Ramos (cell line): ENCODE data around the gene IKZF1.

Experiments used
- in situ Hi-C: fragments of 300-500 bp; cut with MboI; formaldehyde crosslinking; loops from one replicate; pipeline ENCODE4 v1.14.3; 2022; ENCODE audit warnings: low sequenced_read_pairs; ENCODE audit not compliant: unreplicated experiment

The IKZF1 gene

DNA sequence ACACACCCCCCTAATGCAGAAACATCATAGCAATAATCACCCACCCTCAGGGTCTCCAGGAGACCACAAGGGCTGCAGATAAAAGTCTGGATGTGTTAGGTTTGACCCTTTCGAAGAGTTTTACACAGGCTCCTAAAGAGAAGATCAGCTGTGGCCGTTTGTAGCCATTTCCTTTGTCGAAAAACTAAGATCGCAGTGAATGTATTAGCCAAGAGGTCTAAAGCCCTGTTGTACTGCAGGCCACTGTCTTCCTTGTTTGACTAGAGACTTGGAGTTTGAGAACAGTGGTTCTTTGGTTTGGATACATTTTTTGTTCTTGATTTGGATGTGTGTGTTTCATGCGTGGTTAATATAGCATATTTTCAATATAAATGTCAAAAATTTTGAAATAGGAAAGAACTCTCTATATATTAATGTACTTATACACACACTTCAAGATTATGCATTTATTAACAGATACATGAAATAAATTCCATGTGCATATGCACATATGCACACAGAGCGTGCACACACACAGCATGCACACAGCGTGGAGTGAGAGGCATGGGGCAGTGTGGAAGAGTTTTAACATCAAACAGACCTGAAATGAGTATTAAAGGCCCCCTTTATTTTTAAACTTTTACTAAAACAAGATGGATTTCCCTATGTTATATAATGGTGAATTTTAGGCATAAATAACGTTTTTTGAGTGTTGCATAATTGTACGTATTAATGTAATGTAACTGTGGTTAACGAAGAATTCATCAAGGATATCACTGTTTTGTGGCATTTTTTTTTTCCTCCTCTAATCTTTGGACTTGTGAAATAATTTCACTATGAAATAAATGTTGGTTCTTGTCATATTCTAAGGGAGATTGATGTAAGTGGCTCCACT is 2.2 kb downstream of the IKZF1 start:
- in situ Hi-C loops: loop anchor here (10.0 kb wide), 1 partner anchor 162 kb away; no protein-coding TSS in a partner anchor

DNA sequence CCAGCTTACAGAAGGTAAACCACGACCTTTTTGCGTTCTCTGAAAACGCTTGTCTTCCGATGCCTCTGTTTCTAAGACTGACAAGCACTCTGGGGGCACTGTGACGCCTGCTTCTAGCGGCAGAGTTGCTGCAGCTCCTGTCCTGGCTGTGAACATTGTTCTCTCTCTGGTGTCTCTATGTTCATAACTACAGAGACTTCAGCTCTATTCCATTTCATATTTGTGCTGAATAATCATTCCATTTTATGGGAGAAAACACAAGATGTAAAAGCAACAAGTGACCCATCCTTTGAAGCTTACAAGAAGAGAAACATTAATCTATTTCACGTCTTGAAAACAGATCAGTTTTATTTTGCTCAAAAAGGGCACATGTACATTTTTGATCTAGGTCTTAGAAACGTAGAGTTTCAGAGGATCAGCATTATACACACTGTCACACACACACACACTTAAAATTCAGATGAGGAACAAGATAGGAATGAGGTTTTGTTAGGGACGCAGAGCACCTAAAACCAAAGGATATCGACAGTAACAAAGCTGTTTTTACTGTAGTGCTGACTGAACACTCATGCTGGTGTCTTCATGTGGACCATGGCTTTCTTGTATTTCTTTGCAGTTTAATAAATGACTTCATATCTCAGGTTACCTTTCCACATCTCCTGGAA is 3.0 kb downstream of the IKZF1 start:
- in situ Hi-C loops: loop anchor here (10.0 kb wide), 1 partner anchor 163 kb away; no protein-coding TSS in a partner anchor

DNA sequence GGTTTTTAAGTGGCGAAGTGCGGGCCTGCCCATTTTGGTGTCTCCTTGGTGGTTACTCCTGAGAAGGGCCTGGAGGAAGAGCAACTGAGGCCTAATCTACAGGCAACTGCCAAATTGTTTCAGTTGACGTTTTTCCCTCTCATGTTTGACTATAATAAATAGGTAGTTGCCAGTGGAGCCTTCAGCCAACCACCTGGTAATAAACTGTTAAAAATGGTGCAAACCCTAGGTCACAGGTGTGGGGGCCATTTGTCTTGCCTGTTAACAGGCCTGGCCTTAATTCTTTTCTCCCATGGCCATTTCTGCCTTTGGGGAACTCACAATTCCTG is 3.7 kb downstream of the IKZF1 start:
- in situ Hi-C loops: loop anchor here (10.0 kb wide), 1 partner anchor 163 kb away; no protein-coding TSS in a partner anchor

DNA sequence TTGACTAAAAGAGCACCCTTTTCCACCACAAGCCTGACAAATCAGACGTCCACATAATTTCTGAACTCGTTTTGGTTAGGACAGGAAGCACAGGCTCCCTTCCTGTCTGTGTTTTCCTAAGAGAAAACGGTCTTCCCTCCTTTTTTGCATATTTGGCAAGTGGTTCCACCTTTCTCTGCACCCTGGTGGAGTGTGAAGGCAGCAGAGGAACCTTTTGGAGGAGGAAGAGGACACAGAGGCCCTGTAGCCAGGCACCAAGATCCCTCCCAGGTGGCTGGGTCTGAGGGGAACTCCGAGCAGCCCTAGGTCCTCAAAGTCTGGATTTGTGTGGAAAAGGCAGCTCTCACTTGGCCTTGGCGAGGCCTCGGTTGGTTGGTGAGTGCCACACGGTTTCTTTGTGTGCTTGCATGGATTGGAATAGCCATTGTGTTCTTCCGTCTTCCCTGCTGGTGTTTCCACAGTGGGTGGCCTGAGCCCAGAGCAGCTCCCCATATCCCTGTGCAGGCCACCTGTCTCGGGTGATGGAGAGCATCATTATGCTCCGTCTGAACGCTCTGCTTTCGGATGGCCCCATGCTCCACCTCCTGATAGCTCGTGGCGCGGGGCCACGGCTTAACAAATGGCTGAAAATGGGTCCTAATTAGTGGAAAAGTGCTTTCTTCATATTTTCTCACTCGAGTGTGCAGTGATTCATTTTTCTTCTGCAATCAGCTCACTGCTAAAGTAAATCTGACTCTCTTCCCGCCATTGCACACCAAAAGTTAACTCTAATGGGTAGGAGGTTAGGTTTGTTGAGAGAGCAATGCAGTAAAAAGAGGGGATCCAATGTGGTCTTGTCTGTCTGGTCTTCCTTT is 4.2 kb downstream of the IKZF1 start:
- in situ Hi-C loops: loop anchor here (10.0 kb wide), 1 partner anchor 164 kb away; no protein-coding TSS in a partner anchor

DNA sequence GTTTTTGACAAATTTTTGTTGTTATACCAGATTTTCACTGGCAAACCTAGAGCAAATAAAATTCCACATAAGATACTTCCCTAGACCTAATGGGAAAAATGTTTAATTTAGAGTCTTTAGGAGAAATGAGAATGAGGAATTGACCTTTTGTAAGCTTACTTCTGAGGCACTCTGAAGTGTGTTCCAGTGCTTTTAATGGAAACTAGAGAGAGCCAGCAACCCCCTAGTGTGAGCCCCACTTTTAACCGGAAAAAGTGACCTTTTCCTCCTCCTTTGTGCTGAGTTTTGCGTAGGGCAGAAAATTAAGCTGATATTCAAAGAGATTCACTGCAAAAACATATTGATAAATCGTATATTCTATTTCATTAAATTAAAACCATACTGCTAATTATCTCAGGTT is 5.2 kb downstream of the IKZF1 start:
- in situ Hi-C loops: loop anchor here (10.0 kb wide), 1 partner anchor 165 kb away; no protein-coding TSS in a partner anchor

DNA sequence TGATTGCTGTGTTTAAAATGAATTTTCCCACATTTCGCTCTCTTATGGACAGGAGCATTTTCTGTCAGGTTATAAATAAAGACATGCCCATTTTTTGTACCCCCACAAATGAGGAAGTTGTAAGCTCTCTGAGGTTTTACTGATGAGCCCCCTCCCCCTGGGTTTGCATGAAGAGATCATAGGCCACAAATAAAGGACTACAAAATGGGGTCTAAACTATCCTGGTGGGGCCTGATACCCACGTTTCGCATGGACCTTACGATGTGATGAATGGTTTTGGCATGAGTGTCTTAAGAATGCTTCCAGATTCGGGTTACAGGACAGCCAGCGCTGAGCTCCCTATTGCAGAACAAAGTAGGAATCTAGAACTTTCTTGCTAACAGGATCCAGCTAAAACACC is 5.8 kb downstream of the IKZF1 start:
- in situ Hi-C loops: no loop called here

DNA sequence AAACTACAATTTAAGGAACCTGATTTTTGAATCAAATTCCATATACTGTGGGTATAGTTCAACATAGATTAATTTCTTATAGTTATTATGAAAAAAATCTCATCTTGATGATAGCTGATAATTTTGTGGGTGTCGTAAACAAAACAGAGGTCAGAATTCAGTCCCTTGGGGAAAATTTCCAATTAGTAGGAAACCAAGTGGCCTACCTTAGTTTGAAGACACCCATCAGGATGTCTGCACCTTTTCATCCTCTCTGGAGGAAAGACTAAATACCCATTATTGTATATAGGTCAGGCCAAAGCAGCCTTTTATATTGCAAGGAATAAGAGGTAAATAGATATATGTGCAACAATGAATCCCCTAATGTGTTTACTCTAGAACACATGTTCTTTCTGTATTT is 6.4 kb downstream of the IKZF1 start:
- in situ Hi-C loops: no loop called here

DNA sequence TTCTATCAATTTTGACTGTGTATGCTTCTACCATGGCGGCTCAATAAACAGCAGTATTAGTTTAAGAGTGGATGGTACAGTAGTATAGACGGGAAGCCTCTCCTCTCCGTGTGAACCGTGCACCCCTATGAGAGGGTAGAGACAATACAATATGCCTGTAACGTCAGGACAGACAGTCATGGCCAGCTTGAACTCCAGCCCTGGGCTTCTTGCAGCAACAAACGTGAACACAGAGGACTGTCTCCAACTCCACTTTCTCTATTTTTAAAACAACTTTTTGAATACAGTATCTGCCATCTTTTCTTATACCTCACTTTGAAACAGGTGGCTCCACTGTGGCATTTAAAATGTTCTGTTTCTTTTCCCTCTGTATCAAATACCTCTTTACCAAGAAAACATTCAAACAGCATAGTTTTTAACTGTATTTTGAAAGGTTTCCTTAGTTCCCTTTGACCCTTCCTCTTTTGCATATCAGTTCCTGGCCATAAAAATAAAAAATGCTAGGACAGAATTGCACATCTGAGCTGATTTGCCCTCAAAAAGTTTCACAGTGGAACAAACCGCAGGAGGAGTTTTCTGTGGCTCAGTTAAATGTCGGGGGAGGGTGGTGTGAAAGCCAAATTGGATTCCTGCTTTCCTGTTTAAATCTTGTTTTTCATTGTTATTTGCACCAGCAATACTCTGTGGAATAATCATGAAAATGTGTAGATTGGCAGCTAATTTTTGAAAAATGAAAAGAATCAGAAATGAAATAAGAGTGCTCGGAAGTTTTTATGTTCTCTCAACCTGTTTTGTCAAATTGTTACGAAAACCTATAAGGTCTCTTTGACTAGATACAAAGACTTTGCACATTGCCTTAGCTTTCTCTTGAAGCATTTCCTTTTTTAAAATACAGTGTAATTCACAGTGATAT is 8.0 kb downstream of the IKZF1 start:
- in situ Hi-C loops: no loop called here

DNA sequence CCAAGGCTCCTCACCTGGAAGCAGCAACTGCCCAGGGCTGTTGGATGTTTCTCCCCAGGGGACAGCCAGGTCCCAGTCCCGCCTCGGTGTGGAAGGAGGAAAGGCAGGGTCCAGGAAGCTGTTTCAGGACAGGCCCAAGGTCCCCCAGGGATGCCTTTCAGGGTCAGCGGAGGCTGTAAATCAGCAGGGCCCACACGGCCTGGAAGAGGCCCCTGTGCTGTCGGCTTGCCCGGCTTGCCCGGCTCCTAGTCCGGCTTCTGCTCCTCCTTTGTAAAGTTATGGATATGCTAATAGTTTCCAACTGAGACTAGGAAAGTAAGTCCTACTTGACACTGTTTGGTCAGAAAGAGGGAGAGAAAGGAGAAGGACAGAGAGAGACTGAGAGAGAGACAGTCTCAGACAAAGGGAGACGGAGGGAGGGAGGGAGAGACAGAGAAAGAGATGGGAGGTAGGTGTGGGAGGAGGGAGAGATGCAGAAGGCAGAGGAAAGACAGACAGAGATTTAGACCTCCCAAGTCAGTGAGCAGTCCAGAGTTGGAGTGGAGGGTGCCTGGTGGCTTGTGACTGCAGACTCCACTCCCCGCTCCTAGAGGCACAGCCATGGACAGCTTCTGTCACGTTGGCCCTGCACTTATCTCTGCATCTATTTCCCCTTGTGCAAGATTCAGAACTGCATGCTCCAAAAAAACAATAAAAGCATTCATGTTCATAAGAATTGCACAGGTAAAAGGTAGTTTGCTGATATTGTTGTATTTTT is 10.5 kb downstream of the IKZF1 start:
- in situ Hi-C loops: no loop called here

DNA sequence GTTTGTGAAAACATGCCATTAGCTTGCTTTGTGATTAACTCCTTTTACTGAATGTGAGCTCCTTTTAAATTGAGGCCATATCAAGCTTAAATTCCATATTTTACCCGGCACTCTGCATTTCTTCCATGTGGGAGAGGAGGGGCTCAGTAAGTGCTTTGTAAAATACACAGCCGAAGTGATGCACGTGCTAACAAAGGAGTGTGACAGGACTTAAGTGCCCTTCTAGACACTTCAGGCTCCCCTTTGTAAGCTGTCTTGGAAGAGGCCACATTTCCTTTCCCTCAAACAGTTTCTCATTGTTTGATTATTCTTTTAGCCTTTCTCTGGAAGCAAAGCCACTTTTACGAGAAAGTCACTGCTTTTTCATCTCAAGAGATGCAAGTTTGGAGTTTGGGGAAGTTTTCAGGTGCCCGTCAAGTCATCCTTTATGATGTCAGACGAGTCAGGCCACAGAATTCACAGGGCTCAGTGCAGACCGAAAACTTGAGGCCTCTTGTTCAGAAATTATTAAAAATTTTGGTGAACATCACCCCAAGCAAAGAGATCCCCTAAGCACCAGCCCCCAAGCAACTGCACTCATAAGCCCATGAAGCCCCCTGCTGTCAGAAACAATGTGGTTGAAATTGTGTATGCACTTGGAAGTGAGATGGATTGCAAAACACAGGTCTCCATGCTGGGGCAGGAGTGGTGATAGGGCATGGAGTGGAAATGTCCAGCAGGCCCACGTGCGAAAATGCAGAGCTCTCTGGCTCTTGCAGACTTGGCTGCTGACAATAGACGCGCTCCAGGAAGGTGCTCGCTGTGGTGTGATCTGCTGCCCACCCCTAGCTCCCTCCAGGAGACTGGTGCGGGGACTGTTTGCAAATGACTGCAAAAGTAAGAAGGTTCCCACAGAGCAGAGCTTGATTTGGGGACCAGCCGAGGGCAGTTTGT is 11.5 kb downstream of the IKZF1 start:
- in situ Hi-C loops: no loop called here

DNA sequence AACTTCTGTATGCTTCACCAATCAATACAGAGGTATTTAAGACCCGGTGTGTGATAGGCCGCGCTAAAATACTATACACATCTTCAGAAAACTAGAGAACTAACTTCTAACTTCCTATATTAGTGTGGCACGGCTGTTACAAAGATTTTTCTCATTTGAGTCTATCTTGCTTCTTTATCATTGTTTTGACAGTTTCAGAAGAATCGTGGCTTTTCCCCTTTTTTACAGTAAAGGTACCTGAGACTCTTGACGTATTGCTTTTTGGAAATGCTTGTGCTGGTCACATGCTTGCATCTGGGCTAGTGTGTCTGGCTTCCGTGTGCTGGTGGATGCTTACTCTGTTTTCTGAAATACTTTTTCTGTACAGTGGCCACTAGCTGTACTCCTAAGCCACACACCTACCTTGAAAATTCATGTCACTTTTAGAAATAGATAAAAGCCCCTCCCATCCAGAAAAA is 12.7 kb downstream of the IKZF1 start:
- in situ Hi-C loops: no loop called here

DNA sequence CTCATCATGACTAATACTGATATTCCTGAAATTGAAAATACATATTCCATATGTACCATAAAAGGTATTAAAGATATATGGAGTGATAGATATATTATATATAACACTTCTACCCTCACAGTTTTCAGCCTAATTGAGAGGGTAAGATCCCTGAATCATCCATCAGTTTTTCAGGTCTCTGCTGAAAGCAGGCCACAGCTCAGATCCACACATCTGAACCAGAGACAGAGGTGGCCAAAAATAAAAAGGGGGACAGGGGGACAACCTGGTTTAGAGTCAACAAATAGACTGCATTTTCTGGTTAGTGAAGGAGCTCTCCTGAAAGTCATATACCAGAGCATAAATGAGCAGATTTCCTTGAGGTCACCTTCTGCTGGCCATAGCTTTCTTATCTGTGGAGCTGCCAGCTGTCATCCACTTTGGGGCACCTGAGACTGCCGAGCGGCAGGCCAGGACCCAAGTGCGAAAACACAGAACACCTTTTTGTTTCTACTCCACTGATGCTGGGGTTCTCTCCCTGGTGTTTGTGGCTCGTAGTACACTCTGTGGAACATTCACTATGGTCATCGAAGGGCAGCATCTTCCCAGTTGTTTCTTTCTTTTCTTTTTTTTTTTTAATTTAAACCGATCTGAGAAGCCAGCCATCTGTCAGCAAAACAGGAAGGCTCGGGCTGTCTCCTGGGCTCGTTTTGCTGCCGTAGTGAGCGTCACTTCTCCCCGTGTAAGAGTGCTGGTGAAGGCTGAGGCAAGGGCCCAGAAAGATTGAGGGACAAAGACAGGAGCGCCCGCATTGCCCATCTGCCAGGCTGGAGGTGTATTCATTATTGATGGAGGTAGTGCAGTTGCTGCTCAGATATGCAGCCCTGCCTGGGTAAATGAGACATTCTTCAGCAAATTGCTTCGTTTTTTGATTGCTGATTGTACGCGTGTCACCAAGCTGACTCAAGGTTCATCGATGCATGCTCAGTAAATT is 13.5 kb downstream of the IKZF1 start:
- in situ Hi-C loops: no loop called here

DNA sequence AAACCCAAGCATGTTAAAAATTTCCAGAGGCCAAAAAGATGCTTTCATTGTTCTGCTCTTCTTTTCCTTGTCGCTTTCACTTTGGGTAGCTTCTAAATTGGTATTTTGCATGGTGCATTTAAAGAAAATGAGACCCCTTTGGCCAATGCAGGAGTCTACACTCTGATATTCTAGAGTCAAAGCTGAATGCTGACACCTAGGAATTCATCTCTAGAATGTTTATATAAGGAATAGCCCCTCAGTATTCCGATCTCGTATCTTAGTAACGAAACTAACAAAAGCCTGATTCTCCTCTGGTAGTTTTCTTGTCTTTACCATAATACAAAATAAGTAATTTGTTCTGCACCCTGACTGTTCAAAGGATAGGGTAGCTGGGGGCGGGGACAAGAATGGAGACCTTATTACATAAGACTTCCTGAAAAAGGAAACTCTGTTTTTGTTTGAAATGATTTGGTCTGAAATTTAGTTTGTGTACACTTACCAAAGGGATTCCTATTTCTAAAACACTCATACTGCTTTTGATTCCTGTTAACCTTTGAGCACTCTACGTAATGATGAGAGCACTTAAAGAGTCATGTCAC is 17.1 kb downstream of the IKZF1 start:
- in situ Hi-C loops: no loop called here

DNA sequence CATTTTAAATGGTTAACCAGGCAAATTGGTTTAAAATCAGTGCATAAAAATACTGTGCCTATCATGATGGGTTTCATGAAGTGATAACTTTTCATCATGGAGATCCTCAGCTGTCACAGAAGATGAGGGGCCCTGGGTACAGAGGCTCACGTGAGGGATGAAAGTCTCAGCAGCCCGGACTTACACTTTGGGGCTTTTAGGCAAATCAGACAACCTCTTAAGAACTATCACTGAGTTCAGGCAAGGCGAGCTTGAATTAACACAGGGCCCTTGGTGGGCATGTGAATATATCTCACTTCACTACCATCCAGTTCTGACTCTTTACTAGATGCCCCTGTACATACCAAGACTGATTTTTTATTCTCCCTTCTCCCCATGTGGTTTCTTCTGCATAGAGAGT is 19.6 kb downstream of the IKZF1 start:
- in situ Hi-C loops: no loop called here

DNA sequence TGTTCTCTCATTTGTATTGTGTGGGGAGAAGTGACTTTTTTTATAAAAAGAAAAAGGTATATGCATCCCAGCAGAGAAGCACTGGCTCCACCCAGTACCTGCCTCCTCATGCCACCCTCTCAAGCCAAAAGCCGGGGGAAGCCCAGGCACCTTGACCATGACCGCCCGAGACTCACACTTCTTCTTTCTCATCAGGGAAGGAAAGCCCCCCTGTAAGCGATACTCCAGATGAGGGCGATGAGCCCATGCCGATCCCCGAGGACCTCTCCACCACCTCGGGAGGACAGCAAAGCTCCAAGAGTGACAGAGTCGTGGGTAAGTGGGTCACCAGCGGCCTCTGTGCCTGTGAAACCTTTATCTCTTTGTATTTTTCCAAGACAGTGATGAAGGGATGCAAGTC is 22.9 kb downstream of the IKZF1 start:
- in situ Hi-C loops: no loop called here

DNA sequence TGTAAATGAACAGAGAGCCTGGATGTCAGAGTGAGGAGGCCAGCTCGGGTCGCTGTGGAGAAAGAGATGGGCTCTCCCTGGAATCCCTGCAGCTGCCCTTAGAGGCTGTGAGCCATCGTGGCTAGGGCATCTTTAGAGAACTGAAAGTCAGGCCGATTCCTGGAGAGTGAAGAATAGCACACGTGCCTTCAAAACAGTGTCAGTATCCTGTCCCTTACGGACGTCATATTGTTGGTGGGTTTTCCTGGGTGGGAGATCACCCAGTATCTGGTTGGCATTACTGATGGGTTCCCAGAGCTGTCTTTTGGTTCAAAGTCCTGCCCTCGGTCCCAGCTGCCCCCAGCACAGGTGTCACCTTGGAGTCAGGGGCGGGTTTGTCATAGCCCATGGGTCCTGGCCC is 25.3 kb downstream of the IKZF1 start:
- in situ Hi-C loops: no loop called here
